ENCODE data around the gene GABRP. TPM values are rescaled to one million over a fixed set of nuclear protein-coding genes. Genes with fewer than 3 reads are reported as not detected.
A peak's percentile ranks its signal among the peaks of the same experiment; 100 is the strongest.

The GABRP gene
- total and polyA plus RNA-seq, 5 donors from 2014 or later, result not detected

- no peak overlapping the region for H3K27ac ChIP-seq (ENCODE audit: insufficient read depth, low read length, poor library complexity, severe bottlenecking)
- no peak for DNase-seq
- H3K36me3 ChIP-seq (ENCODE audit: control insufficient read depth, insufficient read depth, low read length), result no peaks in the 10 kb centered on the region
- no peak overlapping the region for H3K4me3 ChIP-seq (ENCODE audit: low read depth, low read length)
- peaks cover 4% of the 10 kb centered on the region for H3K36me3 Mint-ChIP-seq
- H3K27me3 Mint-ChIP-seq, result peaks cover 14% of the 10 kb centered on the region
- no peaks in the 10 kb centered on the region for H3K4me1 ChIP-seq (ENCODE audit: control insufficient read depth, insufficient read depth, low read length, poor library complexity, severe bottlenecking)
- H3K9me3 Mint-ChIP-seq, result peaks cover 0 to 10% (median 4%) of the 10 kb centered on the region in 7 donors
- no peak overlapping the region for H3K4me3 Mint-ChIP-seq
- no peaks in the 10 kb centered on the region for H3K27me3 ChIP-seq (ENCODE audit: control insufficient read depth, insufficient read depth, low read length)
- no peak for ATAC-seq (ENCODE audit: low read depth in 2 of 2)
- peaks cover 0 to 3% of the 10 kb centered on the region in 2 experiments for H3K9me3 ChIP-seq (ENCODE audit: control insufficient read depth in 2 of 2, low read length in 2 of 2)
- H3K4me1 Mint-ChIP-seq, result no peaks in the 10 kb centered on the region
- no peak overlapping the region for H3K27ac Mint-ChIP-seq
These were observed 71.0 kb downstream of the GABRP start for GRCh38 chr5:170854566-170854965.

- H3K4me3 Mint-ChIP-seq, result no peak overlapping the region
- no peaks in the 10 kb centered on the region for H3K27me3 ChIP-seq (ENCODE audit: control insufficient read depth, insufficient read depth, low read length)
- H3K27ac ChIP-seq (ENCODE audit: insufficient read depth, low read length, poor library complexity, severe bottlenecking), result no peak overlapping the region
- ATAC-seq (ENCODE audit: low read depth in 2 of 2) (no peak), DNase-seq (no peak)
- H3K27me3 Mint-ChIP-seq, result peaks cover 17% of the 10 kb centered on the region
- H3K4me1 ChIP-seq (ENCODE audit: control insufficient read depth, insufficient read depth, low read length, poor library complexity, severe bottlenecking), result no peaks in the 10 kb centered on the region
- no peak overlapping the region for H3K4me3 ChIP-seq (ENCODE audit: low read depth, low read length)
- H3K36me3 Mint-ChIP-seq, result peaks cover 8% of the 10 kb centered on the region
- H3K36me3 ChIP-seq (ENCODE audit: control insufficient read depth, insufficient read depth, low read length), result no peaks in the 10 kb centered on the region
- peaks cover 0 to 22% (median 6%) of the 10 kb centered on the region in 7 donors for H3K9me3 Mint-ChIP-seq
- peaks cover 0 to 3% (median 1%) of the 10 kb centered on the region in 4 donors for H3K4me1 Mint-ChIP-seq
- H3K27ac Mint-ChIP-seq, result no peak overlapping the region
- H3K9me3 ChIP-seq (ENCODE audit: control insufficient read depth in 2 of 2, low read length in 2 of 2), result peaks cover 14 to 16% of the 10 kb centered on the region in 2 experiments
These were observed 73.5 kb downstream of the GABRP start for GRCh38 chr5:170857066-170857465.

GRCh38 chr5:170860415-170860814 lies 76.9 kb downstream of the GABRP start:
- no peak overlapping the region for H3K27ac Mint-ChIP-seq
- Histone ChIP-seq H3K27me3 (ENCODE audit: control insufficient read depth, insufficient read depth, low read length) (peaks cover 3% of the 10 kb centered on the region), H3K9me3 (ENCODE audit: control insufficient read depth in 2 of 2, low read length in 2 of 2) (peaks cover 14 to 16% of the 10 kb centered on the region in 2 experiments), H3K27ac (ENCODE audit: insufficient read depth, low read length, poor library complexity, severe bottlenecking) (no peak overlapping the region), H3K4me3 (ENCODE audit: low read depth, low read length) (no peak overlapping the region), H3K4me1 (ENCODE audit: control insufficient read depth, insufficient read depth, low read length, poor library complexity, severe bottlenecking) (no peaks in the 10 kb centered on the region), H3K36me3 (ENCODE audit: control insufficient read depth, insufficient read depth, low read length) (no peaks in the 10 kb centered on the region)
- DNase-seq, result no peak
- peaks cover 6 to 31% (median 12%) of the 10 kb centered on the region in 7 donors for H3K9me3 Mint-ChIP-seq
- no peak overlapping the region for H3K4me3 Mint-ChIP-seq
- H3K36me3 Mint-ChIP-seq, result peaks cover 14% of the 10 kb centered on the region
- peaks cover 0 to 3% (median 1%) of the 10 kb centered on the region in 4 donors for H3K4me1 Mint-ChIP-seq
- H3K27me3 Mint-ChIP-seq, result peaks cover 13% of the 10 kb centered on the region
- ATAC-seq (ENCODE audit: low read depth in 2 of 2), result no peak

GRCh38 chr5:170860818-170861666 lies 77.5 kb downstream of the GABRP start:
- Mint-ChIP-seq H3K27me3 (peaks cover 11% of the 10 kb centered on the region), H3K4me3 (peak overlapping the region in 2 of 4 donors; percentile 7 to 44), H3K27ac (peak overlapping the region in 1 of 3 donors; percentile 5), H3K9me3 (peaks cover 6 to 33% (median 13%) of the 10 kb centered on the region in 7 donors), H3K4me1 (peaks cover 0 to 3% (median 1%) of the 10 kb centered on the region in 4 donors), H3K36me3 (peaks cover 14% of the 10 kb centered on the region)
- Histone ChIP-seq H3K4me3 (ENCODE audit: low read depth, low read length) (no peak overlapping the region), H3K36me3 (ENCODE audit: control insufficient read depth, insufficient read depth, low read length) (no peaks in the 10 kb centered on the region), H3K27me3 (ENCODE audit: control insufficient read depth, insufficient read depth, low read length) (peaks cover 3% of the 10 kb centered on the region), H3K9me3 (ENCODE audit: control insufficient read depth in 2 of 2, low read length in 2 of 2) (peaks cover 14 to 16% of the 10 kb centered on the region in 2 experiments), H3K4me1 (ENCODE audit: control insufficient read depth, insufficient read depth, low read length, poor library complexity, severe bottlenecking) (no peaks in the 10 kb centered on the region), H3K27ac (ENCODE audit: insufficient read depth, low read length, poor library complexity, severe bottlenecking) (no peak overlapping the region)
- DNase-seq (no peak), ATAC-seq (ENCODE audit: low read depth in 2 of 2) (no peak)

GRCh38 chr5:170861667-170861916 lies 78.1 kb downstream of the GABRP start:
- DNase-seq, result no peak
- H3K27ac ChIP-seq (ENCODE audit: insufficient read depth, low read length, poor library complexity, severe bottlenecking), result no peak overlapping the region
- Mint-ChIP-seq H3K4me1 (peaks cover 0 to 3% (median 1%) of the 10 kb centered on the region in 4 donors), H3K4me3 (peak overlapping the region in 1 of 4 donors; percentile 44), H3K9me3 (peaks cover 6 to 37% (median 13%) of the 10 kb centered on the region in 7 donors), H3K27me3 (peaks cover 11% of the 10 kb centered on the region), H3K36me3 (peaks cover 14% of the 10 kb centered on the region), H3K27ac (peak overlapping the region in 1 of 3 donors; percentile 5)
- H3K4me3 ChIP-seq (ENCODE audit: low read depth, low read length), result no peak overlapping the region
- H3K27me3 ChIP-seq (ENCODE audit: control insufficient read depth, insufficient read depth, low read length), result peaks cover 3% of the 10 kb centered on the region
- ATAC-seq (ENCODE audit: low read depth in 2 of 2), result no peak
- no peaks in the 10 kb centered on the region for H3K36me3 ChIP-seq (ENCODE audit: control insufficient read depth, insufficient read depth, low read length)
- H3K9me3 ChIP-seq (ENCODE audit: control insufficient read depth in 2 of 2, low read length in 2 of 2), result peaks cover 14 to 16% of the 10 kb centered on the region in 2 experiments
- no peaks in the 10 kb centered on the region for H3K4me1 ChIP-seq (ENCODE audit: control insufficient read depth, insufficient read depth, low read length, poor library complexity, severe bottlenecking)

GRCh38 chr5:170861917-170862766 lies 78.6 kb downstream of the GABRP start, which contains the start of gene RANBP17:
RANBP17 (plus strand) TSS chr5:170862018.
- Mint-ChIP-seq H3K4me1 (peaks cover 0 to 3% (median 1%) of the 10 kb centered on the region in 4 donors), H3K27ac (peak within 1 kb of the TSS in 1 of 3 donors; percentile 70), H3K9me3 (peaks cover 6 to 37% (median 13%) of the 10 kb centered on the region in 7 donors), H3K36me3 (peaks cover 14% of the 10 kb centered on the region), H3K27me3 (peaks cover 11% of the 10 kb centered on the region), H3K4me3 (peak within 1 kb of the TSS in 2 of 4 donors; percentile 38 to 44)
- Histone ChIP-seq H3K36me3 (ENCODE audit: control insufficient read depth, insufficient read depth, low read length) (no peaks in the 10 kb centered on the region), H3K4me3 (ENCODE audit: low read depth, low read length) (no peak within 1 kb of the TSS), H3K4me1 (ENCODE audit: control insufficient read depth, insufficient read depth, low read length, poor library complexity, severe bottlenecking) (no peaks in the 10 kb centered on the region), H3K9me3 (ENCODE audit: control insufficient read depth in 2 of 2, low read length in 2 of 2) (peaks cover 14 to 16% of the 10 kb centered on the region in 2 experiments), H3K27ac (ENCODE audit: insufficient read depth, low read length, poor library complexity, severe bottlenecking) (no peak within 1 kb of the TSS), H3K27me3 (ENCODE audit: control insufficient read depth, insufficient read depth, low read length) (peaks cover 3% of the 10 kb centered on the region)
- ATAC-seq (ENCODE audit: low read depth in 2 of 2), result no peak
- no peak for DNase-seq

- peaks cover 3% of the 10 kb centered on the region for H3K27me3 ChIP-seq (ENCODE audit: control insufficient read depth, insufficient read depth, low read length)
- Mint-ChIP-seq H3K4me3 (no peak overlapping the region), H3K27ac (no peak overlapping the region), H3K27me3 (peaks cover 11% of the 10 kb centered on the region), H3K9me3 (peaks cover 4 to 37% (median 13%) of the 10 kb centered on the region in 7 donors), H3K4me1 (peaks cover 0 to 3% (median 1%) of the 10 kb centered on the region in 4 donors), H3K36me3 (peaks cover 13% of the 10 kb centered on the region)
- no peak for DNase-seq
- no peaks in the 10 kb centered on the region for H3K4me1 ChIP-seq (ENCODE audit: control insufficient read depth, insufficient read depth, low read length, poor library complexity, severe bottlenecking)
- H3K36me3 ChIP-seq (ENCODE audit: control insufficient read depth, insufficient read depth, low read length), result no peaks in the 10 kb centered on the region
- no peak overlapping the region for H3K4me3 ChIP-seq (ENCODE audit: low read depth, low read length)
- peaks cover 14 to 16% of the 10 kb centered on the region in 2 experiments for H3K9me3 ChIP-seq (ENCODE audit: control insufficient read depth in 2 of 2, low read length in 2 of 2)
- ATAC-seq (ENCODE audit: low read depth in 2 of 2), result no peak
- H3K27ac ChIP-seq (ENCODE audit: insufficient read depth, low read length, poor library complexity, severe bottlenecking), result no peak overlapping the region
These were observed 80.1 kb downstream of the GABRP start for GRCh38 chr5:170863646-170864045.
